ENCODE data around the gene MSRB2.

The MSRB2 gene

GRCh38 chr10:23053036-23053435 is 42.3 kb upstream of the MSRB2 start:
- no peak for DNase-seq (ENCODE audit: extremely low read depth, low read depth)
- TF ChIP-seq, protein P1, sequence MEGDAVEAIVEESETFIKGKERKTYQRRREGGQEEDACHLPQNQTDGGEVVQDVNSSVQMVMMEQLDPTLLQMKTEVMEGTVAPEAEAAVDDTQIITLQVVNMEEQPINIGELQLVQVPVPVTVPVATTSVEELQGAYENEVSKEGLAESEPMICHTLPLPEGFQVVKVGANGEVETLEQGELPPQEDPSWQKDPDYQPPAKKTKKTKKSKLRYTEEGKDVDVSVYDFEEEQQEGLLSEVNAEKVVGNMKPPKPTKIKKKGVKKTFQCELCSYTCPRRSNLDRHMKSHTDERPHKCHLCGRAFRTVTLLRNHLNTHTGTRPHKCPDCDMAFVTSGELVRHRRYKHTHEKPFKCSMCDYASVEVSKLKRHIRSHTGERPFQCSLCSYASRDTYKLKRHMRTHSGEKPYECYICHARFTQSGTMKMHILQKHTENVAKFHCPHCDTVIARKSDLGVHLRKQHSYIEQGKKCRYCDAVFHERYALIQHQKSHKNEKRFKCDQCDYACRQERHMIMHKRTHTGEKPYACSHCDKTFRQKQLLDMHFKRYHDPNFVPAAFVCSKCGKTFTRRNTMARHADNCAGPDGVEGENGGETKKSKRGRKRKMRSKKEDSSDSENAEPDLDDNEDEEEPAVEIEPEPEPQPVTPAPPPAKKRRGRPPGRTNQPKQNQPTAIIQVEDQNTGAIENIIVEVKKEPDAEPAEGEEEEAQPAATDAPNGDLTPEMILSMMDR (IDR thresholded peaks at IDR 0.05; ENCODE audit: low read depth, low read length, missing control alignments), result no peak
- no peak overlapping the region for H3K4me3 ChIP-seq (replicated peaks; ENCODE audit: low read depth, low read length)

DNA sequence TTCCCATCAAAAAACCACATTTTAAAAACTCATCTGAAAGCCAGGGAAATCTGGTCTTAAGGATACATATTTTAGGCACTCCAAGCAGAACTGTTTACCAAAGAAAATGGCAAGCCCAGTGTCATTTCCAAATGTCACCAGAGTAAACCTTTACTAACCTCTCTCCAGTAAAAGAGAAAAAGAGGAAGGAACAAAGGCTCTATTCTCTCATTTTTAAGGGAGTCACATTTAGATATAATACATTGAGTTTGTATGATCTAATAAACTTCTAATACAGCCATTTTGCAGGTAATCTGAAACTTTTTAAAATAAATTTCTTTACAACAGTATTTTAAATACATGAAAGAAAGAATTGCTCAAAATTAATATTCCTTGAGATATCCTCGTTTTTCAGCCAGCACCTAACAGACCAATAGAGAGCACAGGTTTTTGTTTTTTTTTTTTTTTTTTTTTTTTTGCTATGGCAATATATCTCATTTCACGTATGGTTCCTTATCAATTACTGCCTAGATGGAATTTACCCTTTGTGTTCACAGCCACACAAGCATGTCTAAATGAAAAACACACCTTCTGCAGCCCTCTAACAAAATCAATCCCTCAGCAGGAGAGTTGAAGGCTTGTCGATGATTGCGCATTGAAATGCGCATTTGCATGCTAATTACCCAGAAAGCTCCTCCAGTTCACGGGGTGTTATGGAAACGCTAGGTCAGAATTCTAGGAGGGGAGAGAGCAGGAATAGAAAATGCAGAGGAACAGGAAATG is 39.8 kb upstream of the MSRB2 start:
- DNase-seq (ENCODE audit: extremely low read depth, low read depth), result no peak
- no peak overlapping the region for H3K4me3 ChIP-seq (replicated peaks; ENCODE audit: low read depth, low read length)
- TF ChIP-seq, protein P1 (IDR thresholded peaks at IDR 0.05; ENCODE audit: low read depth, low read length, missing control alignments), result no peak

- H3K4me3 ChIP-seq (replicated peaks; ENCODE audit: low read depth, low read length), result no peak overlapping the region
- DNase-seq (ENCODE audit: extremely low read depth, low read depth), result no peak
- TF ChIP-seq, protein P1 (IDR thresholded peaks at IDR 0.05; ENCODE audit: low read depth, low read length, missing control alignments), result no peak
Measured at GRCh38 chr10:23056186-23056579, 39.2 kb upstream of the MSRB2 start.

DNA sequence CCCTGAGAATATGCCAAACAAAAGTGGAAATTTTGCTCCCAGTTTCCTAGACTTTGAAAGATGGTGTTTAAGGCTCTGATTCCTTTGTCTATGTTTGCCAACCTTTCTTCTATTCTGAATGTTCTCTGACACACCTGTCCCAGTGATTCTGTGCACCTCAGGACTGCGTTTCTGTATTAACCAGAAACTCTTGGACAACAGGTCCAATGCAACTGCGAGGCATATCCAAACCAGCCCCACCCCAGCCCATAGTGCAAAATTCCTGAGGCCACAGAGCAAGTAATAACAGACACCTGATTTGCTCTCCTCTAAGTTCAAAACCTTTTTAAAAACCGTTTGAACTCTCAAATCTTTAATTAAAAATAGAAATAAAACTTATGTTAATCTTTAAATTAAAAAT is 37.0 kb upstream of the MSRB2 start:
- DNase-seq (ENCODE audit: extremely low read depth, low read depth), result no peak
- TF ChIP-seq, protein P1 (IDR thresholded peaks at IDR 0.05; ENCODE audit: low read depth, low read length, missing control alignments), result no peak
- H3K4me3 ChIP-seq (replicated peaks; ENCODE audit: low read depth, low read length), result no peak overlapping the region

DNA sequence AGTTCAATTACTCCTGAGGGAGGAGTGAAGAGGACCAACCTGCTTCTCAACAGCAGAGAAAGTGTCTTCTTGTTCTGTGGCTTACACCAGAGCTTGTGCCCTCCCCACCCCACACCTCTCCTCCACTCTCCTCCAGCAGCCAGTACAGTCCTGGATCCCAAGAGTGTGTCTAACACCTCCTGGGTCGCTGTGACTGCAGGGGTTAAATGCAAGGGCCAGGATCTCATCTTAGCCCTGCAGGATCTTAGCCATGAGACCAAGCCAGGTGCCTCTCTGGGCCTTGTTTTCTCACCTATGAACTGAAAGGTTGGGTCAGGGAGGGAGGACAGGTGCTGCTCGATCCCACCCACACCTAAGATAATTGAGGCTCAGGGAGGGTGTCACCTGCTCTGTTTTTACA is 34.5 kb upstream of the MSRB2 start:
- TF ChIP-seq, protein P1 (IDR thresholded peaks at IDR 0.05; ENCODE audit: low read depth, low read length, missing control alignments), result no peak
- no peak overlapping the region for H3K4me3 ChIP-seq (replicated peaks; ENCODE audit: low read depth, low read length)
- no peak for DNase-seq (ENCODE audit: extremely low read depth, low read depth)

- no peak for DNase-seq (ENCODE audit: extremely low read depth, low read depth)
- TF ChIP-seq, protein P1 (IDR thresholded peaks at IDR 0.05; ENCODE audit: low read depth, low read length, missing control alignments), result no peak
- no peak overlapping the region for H3K4me3 ChIP-seq (replicated peaks; ENCODE audit: low read depth, low read length)
Measured at GRCh38 chr10:23063045-23063972, 32.1 kb upstream of the MSRB2 start.

Measured in HFF-Myc (cell line).